Caco-2 (cell line): Measurements from ENCODE around the gene AGFG2. TPM values are rescaled to one million over a fixed set of nuclear protein-coding genes. Genes with fewer than 3 reads are reported as not detected.

Source experiments
- BruUV-seq: library from RNA; stranded (reverse); fragments of 400-500 nt; replicated peaks from 2 replicates; lab custom pipeline; 2021; lab: Mats Ljungman, UMichigan
- CTCF ChIA-PET: fragments of 300-600 bp; sonication (Branson Sonifier 250); formaldehyde crosslinking; loops from one replicate; lab custom pipeline; 2022; ENCODE audit warnings: antibody characterized with exemption; lab: Charles Lee
- POLR2A ChIA-PET: fragments of 300-600 bp; sonication (Branson Sonifier 250); formaldehyde crosslinking; loops from one replicate; lab custom pipeline; 2022; ENCODE audit warnings: antibody characterized with exemption; lab: Charles Lee
- DNase-seq, 2 experiments: peaks; one replicate each; pipeline versions ENCODE4 v3.0.0 to v3.0.0-alpha.2; 2020 to 2022
- H3K27me3 ChIP-seq: replicated peaks from 2 replicates; pipeline ENCODE4 v1.6.0; 2011; ENCODE audit warnings: low read length; ENCODE audit not compliant: control insufficient read depth, insufficient read depth
- H3K36me3 ChIP-seq: 2 replicates; pipeline ENCODE4 v1.5.1; 2011; ENCODE audit warnings: low read length; ENCODE audit not compliant: control insufficient read depth, insufficient read depth
- H3K4me1 ChIP-seq: fragments of 250-450 bp; sonication (Bioruptor Pico); 2 replicates; pipeline ENCODE4 v1.5.1; 2020; ENCODE audit warnings: mild to moderate bottlenecking
- H3K4me3 ChIP-seq: 2 replicates; pipeline ENCODE4 v1.5.1; 2011; ENCODE audit warnings: low read depth, mild to moderate bottlenecking, control low read depth, low read length
- H3K9me3 ChIP-seq: fragments of 250-450 bp; sonication (Bioruptor Pico); 2 replicates; pipeline ENCODE4 v1.5.1; 2020; ENCODE audit warnings: mild to moderate bottlenecking, moderate library complexity
- H3K27ac Mint-ChIP-seq: one replicate; pipeline ENCODE4 v1.8.0; 2022; ENCODE audit warnings: mixed read lengths; ENCODE audit not compliant: unreplicated experiment
- H3K27me3 Mint-ChIP-seq: one replicate; pipeline ENCODE4 v1.8.0; 2022; ENCODE audit warnings: mixed read lengths; ENCODE audit not compliant: insufficient read depth, unreplicated experiment
- H3K36me3 Mint-ChIP-seq: one replicate; pipeline ENCODE4 v1.8.0; 2022; ENCODE audit warnings: mild to moderate bottlenecking, mixed read lengths; ENCODE audit not compliant: insufficient read depth, unreplicated experiment
- H3K4me1 Mint-ChIP-seq: one replicate; pipeline ENCODE4 v1.8.0; 2022; ENCODE audit warnings: low read depth, mixed read lengths; ENCODE audit not compliant: unreplicated experiment
- H3K4me3 Mint-ChIP-seq: one replicate; pipeline ENCODE4 v1.8.0; 2022; ENCODE audit warnings: mild to moderate bottlenecking, moderate library complexity, mixed read lengths; ENCODE audit not compliant: unreplicated experiment
- H3K9me3 Mint-ChIP-seq: one replicate; pipeline ENCODE4 v1.8.0; 2022; ENCODE audit warnings: mixed read lengths; ENCODE audit not compliant: unreplicated experiment
- CTCF ChIP-seq, 2 experiments: fragments of 200-600 bp in 1 of 2; IDR thresholded peaks; 1 replicate in 1 of 2; 2 replicates in 1 of 2; pipeline versions ENCODE4 v1.5.1 to v1.8.0; 2011 to 2022; ENCODE audit warnings: antibody characterized with exemption in 1 of 2, control low read depth in 1 of 2, inconsistent platforms in 1 of 2, low read depth in 1 of 2, low read length in 1 of 2, mild to moderate bottlenecking in 1 of 2, moderate library complexity in 1 of 2; ENCODE audit not compliant: insufficient read depth in 1 of 2, severe bottlenecking in 1 of 2, unreplicated experiment in 1 of 2
- intact Hi-C: fragments of 100-400 bp; cut with micrococcal nuclease; formaldehyde crosslinking; loops from one replicate; pipeline ENCODE4 v1.10.0; 2022; ENCODE audit not compliant: unreplicated experiment
- total RNA-seq: library from RNA; stranded (reverse); gene quantifications from 2 replicates; pipeline ENCODE4 v1.2.3, GENCODE V29; 2022

The AGFG2 gene
- total RNA-seq, 1 experiment from 2014 or later: 60.7 TPM

DNA sequence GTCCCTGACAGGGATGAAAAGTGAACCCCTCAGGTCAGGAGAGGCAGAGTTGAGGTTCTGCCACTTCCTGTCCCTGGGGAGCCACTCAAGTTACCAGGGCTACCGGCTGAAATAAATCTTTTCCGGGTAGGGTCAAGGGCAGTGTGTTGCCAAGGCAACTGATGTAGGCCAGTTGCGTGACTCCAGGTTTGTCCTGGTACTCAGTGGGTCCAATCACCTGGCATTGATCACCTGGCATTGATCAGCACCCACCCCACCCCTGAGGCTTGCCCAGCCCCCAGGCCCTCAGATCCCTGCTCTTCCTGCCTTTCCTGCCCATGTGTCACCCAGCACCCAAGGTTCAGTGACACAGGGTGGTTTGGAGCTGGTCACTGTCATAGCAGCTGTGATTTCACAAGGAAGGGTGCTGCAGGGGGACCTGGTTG is 28.8 kb downstream of the AGFG2 start:
- Mint-ChIP-seq H3K36me3 (peaks cover 77% of the 10 kb centered on the region), H3K4me3 (no peak overlapping the region), H3K9me3 (no peaks in the 10 kb centered on the region), H3K27ac (no peak overlapping the region), H3K27me3 (no peaks in the 10 kb centered on the region), H3K4me1 (peaks cover 15% of the 10 kb centered on the region)
- ChIA-PET CTCF (interaction anchor here (1.1 kb wide), 1 partner anchor 8 kb away, joined by 3 read pairs; no protein-coding TSS in a partner anchor), POLR2A (interaction anchor here (0.6 kb wide), 1 partner anchor 123 kb away, joined by 3 read pairs; no protein-coding TSS in a partner anchor)
- Histone ChIP-seq H3K27me3 (no peaks in the 10 kb centered on the region), H3K4me3 (no peak overlapping the region), H3K36me3 (no peaks in the 10 kb centered on the region; the same call in 1 of the 2 replicates), H3K9me3 (no peaks in the 10 kb centered on the region), H3K4me1 (peaks cover 32% of the 10 kb centered on the region)
- no peak for TF ChIP-seq CTCF (IDR thresholded peaks at IDR 0.05; ENCODE audit: insufficient read depth in 1 of 2, low read depth in 1 of 2, low read length in 1 of 2, severe bottlenecking in 1 of 2, unreplicated experiment in 1 of 2)
- BruUV-seq: no TSS peak
- DNase-seq: no peak
- intact Hi-C loops: no loop called here

DNA sequence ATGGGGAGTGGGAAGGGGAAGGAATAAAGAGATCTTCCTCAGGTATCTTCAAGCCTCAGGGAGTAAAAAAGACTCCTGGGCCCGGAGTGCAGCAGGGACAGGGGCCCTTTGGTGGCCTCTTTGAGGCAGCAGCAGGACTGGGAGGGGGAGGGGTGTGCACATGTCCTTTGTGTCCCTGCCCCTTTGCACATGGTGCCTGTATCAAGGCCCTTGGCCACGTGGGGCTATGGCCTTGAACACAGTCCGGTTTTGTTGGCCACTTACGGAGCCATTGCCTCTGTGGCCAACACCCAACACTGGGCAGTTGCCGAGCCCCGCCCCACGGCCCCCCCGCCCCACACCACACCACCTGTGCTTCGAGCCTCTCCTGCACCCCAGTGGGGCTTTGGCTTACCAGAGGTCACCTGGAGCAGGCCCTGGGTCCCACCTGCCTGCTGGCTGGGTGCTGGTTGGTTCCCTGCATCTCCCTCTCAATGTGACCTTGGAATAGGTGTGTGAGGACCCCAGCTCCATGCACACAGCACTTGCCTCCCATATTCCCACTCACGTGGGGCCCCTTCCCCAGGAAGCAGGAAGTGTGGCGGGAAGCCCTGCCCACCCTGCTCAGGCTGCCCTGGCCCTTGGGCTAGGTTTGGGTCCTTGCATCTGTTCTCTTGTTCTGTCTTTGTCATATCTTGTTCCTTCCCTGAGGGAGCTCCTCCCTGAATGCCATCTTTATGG is 29.3 kb downstream of the AGFG2 start:
- no peak for DNase-seq
- ChIA-PET POLR2A (interaction anchor here (0.6 kb wide), 1 partner anchor 122 kb away, joined by 3 read pairs; no protein-coding TSS in a partner anchor), CTCF (interaction anchor here (1.1 kb wide), 2 partner anchors 8 to 15 kb away, joined by 3 read pairs; no protein-coding TSS in a partner anchor)
- TF ChIP-seq CTCF (IDR thresholded peaks at IDR 0.05; ENCODE audit: insufficient read depth in 1 of 2, low read depth in 1 of 2, low read length in 1 of 2, severe bottlenecking in 1 of 2, unreplicated experiment in 1 of 2): no peak
- Mint-ChIP-seq H3K4me1 (peaks cover 15% of the 10 kb centered on the region), H3K27me3 (no peaks in the 10 kb centered on the region), H3K4me3 (no peak overlapping the region), H3K36me3 (peaks cover 77% of the 10 kb centered on the region), H3K27ac (peak overlapping the region; percentile 67), H3K9me3 (no peaks in the 10 kb centered on the region)
- BruUV-seq: no TSS peak
- H3K27me3 ChIP-seq: no peaks in the 10 kb centered on the region
- no peaks in the 10 kb centered on the region; the same call in 1 of the 2 replicates for H3K36me3 ChIP-seq
- peaks cover 35% of the 10 kb centered on the region for H3K4me1 ChIP-seq
- H3K4me3 ChIP-seq: no peak overlapping the region
- H3K9me3 ChIP-seq: no peaks in the 10 kb centered on the region
- intact Hi-C loops: no loop called here

- H3K27me3 Mint-ChIP-seq: no peaks in the 10 kb centered on the region
- peaks cover 76% of the 10 kb centered on the region for H3K36me3 Mint-ChIP-seq
- Histone ChIP-seq H3K36me3 (no peaks in the 10 kb centered on the region; the same call in 1 of the 2 replicates), H3K4me1 (peaks cover 35% of the 10 kb centered on the region), H3K27me3 (no peaks in the 10 kb centered on the region), H3K4me3 (no peak overlapping the region), H3K9me3 (no peaks in the 10 kb centered on the region)
- no peaks in the 10 kb centered on the region for H3K9me3 Mint-ChIP-seq
- H3K27ac Mint-ChIP-seq: peak overlapping the region; percentile 67
- peaks cover 15% of the 10 kb centered on the region for H3K4me1 Mint-ChIP-seq
- TF ChIP-seq CTCF (IDR thresholded peaks at IDR 0.05; ENCODE audit: insufficient read depth in 1 of 2, low read depth in 1 of 2, low read length in 1 of 2, severe bottlenecking in 1 of 2, unreplicated experiment in 1 of 2): peak in 1 of 2 experiments; percentile 34
- H3K4me3 Mint-ChIP-seq: no peak overlapping the region
- CTCF ChIA-PET: interaction anchor here (1.1 kb wide), 1 partner anchor 14 kb away, joined by 3 read pairs; no protein-coding TSS in a partner anchor
- BruUV-seq: no TSS peak
- DNase-seq: peak in 1 of 2 experiments; percentile 66
- POLR2A ChIA-PET: no interaction called here
- intact Hi-C loops: no loop called here
These were observed 30.2 kb downstream of the AGFG2 start for GRCh38 chr7:100568896-100569844.
